Measurements from ENCODE around the gene CD320.

Gene CD320

GRCh38 chr19:8262431-8262830 lies 45.7 kb downstream of the CD320 start:
- H3K4me3 ChIP-seq (ENCODE audit: low read depth, low read length) = no peak overlapping the region
- no peak for DNase-seq (ENCODE audit: low read depth)
- in situ Hi-C loops (cut with HindIII; ENCODE audit: low sequenced_read_pairs) = no loop called here
- no peak for TF ChIP-seq CTCF (IDR thresholded peaks at IDR 0.05; ENCODE audit: low read depth, low read length, missing control alignments)

- no peak for TF ChIP-seq CTCF (IDR thresholded peaks at IDR 0.05; ENCODE audit: low read depth, low read length, missing control alignments)
- in situ Hi-C loops (cut with HindIII; ENCODE audit: low sequenced_read_pairs) = no loop called here
- no peak overlapping the region for H3K4me3 ChIP-seq (ENCODE audit: low read depth, low read length)
- DNase-seq (ENCODE audit: low read depth) = no peak
These were observed 46.3 kb downstream of the CD320 start for GRCh38 chr19:8261881-8262280.

DNA sequence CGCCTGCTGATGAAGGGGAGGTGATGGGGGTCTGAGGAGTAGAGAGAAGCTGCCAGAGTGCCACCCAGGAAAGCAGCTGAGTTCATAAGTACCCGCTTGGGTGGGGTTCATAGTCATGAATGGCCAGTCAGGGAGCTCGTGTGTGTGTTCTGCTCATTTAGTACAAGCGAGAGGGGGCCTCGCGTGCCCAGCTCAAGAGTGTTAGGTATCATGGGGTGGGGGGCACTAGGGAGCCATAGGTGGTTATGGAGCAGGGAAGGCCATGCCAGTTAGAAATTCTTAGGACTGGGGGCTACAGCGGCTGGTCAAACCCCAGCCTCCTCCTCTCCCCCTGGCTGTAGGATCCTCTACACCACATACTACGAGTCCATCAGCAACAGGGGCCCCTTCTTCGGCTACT lies 46.8 kb downstream of the CD320 start:
- TF ChIP-seq CTCF (IDR thresholded peaks at IDR 0.05; ENCODE audit: low read depth, low read length, missing control alignments) = no peak
- in situ Hi-C loops (cut with HindIII; ENCODE audit: low sequenced_read_pairs) = no loop called here
- no peak overlapping the region for H3K4me3 ChIP-seq (ENCODE audit: low read depth, low read length)
- DNase-seq (ENCODE audit: low read depth) = no peak

- DNase-seq (ENCODE audit: low read depth) = no peak
- in situ Hi-C loops (cut with HindIII; ENCODE audit: low sequenced_read_pairs) = no loop called here
- H3K4me3 ChIP-seq (ENCODE audit: low read depth, low read length) = no peak overlapping the region
- TF ChIP-seq CTCF (IDR thresholded peaks at IDR 0.05; ENCODE audit: low read depth, low read length, missing control alignments) = no peak
These were observed 48.3 kb downstream of the CD320 start for GRCh38 chr19:8259922-8260247.

DNA sequence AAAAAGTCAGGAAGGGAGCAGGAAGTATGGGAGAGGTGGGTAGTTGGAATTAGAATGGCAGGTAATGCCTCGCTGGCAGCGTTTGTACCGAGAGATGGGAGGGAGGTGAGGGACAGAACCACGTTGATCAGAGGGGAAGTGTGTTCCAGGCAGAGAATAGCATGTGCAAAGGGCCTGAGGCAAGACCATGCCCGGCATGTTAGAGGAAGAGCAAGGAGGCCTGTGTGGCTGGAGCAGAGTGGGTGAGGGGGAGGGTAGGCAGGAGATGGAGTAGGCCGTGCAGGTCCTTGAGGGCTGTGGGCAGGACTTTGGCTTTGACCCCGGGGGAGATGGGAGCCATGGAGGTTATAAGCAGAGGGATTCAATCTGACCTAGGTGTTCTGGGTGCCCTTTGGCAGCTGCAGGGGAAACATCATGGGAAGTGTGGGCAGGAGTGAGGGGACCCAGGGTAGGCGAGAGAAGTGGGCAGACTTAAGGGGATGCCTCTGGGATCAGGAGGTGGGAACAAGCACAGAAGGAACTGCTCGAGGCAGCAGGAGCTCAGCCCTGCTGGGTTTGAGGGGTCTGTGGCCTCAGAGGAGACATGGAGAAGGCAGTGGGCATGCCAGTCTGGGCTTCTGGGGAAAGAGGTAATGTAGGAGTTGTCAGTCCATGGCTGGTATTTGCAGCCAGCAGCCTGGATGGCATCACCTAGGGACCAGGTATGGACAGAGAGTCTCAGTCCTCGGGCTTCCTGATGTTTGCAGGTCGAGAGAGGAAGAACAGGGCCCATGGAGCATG lies 48.8 kb downstream of the CD320 start:
- in situ Hi-C loops (cut with HindIII; ENCODE audit: low sequenced_read_pairs) = no loop called here
- TF ChIP-seq CTCF (IDR thresholded peaks at IDR 0.05; ENCODE audit: low read depth, low read length, missing control alignments) = no peak
- H3K4me3 ChIP-seq (ENCODE audit: low read depth, low read length) = no peak overlapping the region
- no peak for DNase-seq (ENCODE audit: low read depth)

GRCh38 chr19:8257052-8257443 lies 51.1 kb downstream of the CD320 start:
- no peak overlapping the region for H3K4me3 ChIP-seq (ENCODE audit: low read depth, low read length)
- in situ Hi-C loops (cut with HindIII; ENCODE audit: low sequenced_read_pairs) = no loop called here
- no peak for DNase-seq (ENCODE audit: low read depth)
- TF ChIP-seq CTCF (IDR thresholded peaks at IDR 0.05; ENCODE audit: low read depth, low read length, missing control alignments) = no peak

All from astrocyte of the cerebellum (primary cell).